Stimulated activated CD4-positive, alpha-beta T cell treated with anti-CD3 and anti-CD28 coated beads, Interleukin-12 subunit alpha, Interleukin-12 subunit beta, amount 100 ng/mL, for 4 hours (primary cell): ENCODE data around the gene TKFC.

Source experiments
- DNase-seq: peaks from one replicate; pipeline ENCODE4 v3.0.0-alpha.2; 2020

TKFC gene

GRCh38 chr11:61332797-61333549 lies at the start of gene TKFC, which contains the start of gene DDB1:
TSS of gene TKFC (plus strand) at chr11:61333228. CDS start at chr11:61334729, 1,501 bp downstream.
TSS of gene DDB1 (minus strand) at chr11:61333105. CDS start at chr11:61332968, 137 bp downstream.
- DNase-seq: peak; percentile 97

DNA sequence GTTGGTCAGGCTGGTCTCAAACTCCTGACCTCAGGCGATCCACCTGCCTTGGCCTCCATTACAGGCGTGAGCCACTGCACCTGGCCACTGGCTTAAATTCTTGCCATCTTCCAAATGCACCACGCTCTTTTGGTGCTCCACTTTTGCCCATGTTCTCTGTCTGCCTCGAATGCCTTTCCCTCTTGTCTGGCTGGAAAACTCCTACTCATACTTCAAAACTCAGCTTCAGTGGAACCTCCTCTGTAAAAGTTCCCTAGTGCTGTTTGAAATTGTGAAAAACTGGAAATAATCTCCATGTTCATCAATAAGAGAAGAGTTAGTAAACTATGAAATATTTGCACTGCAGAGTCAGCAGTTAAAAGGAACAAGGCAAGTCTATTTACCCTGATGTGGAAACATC lies 49.4 kb upstream of the TKFC start:
- DNase-seq: no peak

DNA sequence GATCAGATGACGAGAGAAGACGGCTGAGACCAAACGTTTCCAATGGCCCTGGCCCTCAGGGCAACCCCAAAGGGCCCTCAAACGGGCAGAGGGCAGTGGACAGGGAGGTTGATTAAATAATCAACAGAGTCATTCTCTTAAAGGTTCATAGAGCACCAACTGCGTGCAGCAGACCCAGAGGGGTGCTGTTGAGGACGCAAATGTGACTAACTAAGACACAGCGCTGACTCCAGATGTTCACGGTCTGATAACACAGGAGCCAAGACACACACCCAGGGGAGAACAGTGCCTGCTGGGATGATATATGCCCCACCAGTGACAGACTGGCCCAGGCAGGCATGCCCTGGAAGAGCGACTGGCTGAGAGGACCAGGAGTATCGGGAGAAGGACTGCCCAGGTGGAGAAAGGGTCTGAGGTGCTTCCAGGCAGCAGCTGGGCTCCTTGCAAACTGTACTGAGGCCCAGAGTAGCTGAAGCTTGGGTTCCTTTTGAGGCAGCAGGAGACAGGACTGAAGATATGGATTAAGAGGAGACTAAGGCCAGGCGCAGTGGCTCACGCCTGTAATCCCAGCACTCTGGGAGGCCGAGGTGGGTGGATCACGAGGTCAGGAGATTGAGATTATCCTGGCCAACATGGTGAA lies 45.6 kb upstream of the TKFC start:
- no peak for DNase-seq

GRCh38 chr11:61290905-61291690 lies 41.9 kb upstream of the TKFC start:
- DNase-seq: no peak

GRCh38 chr11:61292356-61292755 lies 40.7 kb upstream of the TKFC start:
- DNase-seq: no peak

DNA sequence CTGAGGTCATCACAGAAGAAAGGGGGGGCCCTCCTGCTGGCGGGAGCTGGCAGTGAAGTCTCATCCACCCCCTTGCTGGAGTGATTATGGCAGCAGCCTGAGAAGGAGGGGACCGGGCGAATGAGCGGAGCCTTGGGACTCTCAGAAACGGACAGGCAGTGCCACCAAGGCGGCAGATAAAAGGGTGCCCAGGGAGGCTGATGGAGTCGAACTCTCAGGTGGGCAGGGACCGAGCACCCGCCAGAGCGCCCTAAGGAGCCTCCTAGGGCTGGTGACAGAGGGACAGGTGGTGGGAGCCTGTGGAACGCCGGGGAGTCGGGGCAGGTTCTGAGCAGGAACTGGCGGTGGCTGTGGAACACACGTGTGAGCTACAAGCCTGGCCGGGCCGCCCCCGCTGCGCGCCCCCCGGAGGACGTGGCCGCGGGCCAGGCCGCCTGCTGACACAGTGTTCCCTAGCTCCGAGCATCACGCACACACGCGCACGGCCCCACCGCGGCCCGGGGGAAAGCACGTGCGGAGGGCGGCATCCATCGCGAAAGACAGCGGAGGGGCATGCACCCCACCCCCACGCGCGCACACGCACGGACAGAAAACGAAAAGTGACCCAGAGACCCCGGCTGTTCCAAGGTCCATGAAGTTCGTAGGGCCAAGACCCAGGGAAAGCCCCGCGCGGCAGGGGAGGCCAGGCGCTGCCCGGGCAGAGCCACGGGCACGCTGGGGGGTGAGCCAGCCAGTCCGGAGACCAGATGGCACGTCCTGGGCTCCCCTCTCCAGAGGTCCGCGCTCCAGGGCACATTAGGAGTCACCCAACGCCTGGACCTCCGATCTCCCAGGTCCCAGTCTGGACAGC lies 38.9 kb upstream of the TKFC start:
- DNase-seq: peak; percentile 50

DNA sequence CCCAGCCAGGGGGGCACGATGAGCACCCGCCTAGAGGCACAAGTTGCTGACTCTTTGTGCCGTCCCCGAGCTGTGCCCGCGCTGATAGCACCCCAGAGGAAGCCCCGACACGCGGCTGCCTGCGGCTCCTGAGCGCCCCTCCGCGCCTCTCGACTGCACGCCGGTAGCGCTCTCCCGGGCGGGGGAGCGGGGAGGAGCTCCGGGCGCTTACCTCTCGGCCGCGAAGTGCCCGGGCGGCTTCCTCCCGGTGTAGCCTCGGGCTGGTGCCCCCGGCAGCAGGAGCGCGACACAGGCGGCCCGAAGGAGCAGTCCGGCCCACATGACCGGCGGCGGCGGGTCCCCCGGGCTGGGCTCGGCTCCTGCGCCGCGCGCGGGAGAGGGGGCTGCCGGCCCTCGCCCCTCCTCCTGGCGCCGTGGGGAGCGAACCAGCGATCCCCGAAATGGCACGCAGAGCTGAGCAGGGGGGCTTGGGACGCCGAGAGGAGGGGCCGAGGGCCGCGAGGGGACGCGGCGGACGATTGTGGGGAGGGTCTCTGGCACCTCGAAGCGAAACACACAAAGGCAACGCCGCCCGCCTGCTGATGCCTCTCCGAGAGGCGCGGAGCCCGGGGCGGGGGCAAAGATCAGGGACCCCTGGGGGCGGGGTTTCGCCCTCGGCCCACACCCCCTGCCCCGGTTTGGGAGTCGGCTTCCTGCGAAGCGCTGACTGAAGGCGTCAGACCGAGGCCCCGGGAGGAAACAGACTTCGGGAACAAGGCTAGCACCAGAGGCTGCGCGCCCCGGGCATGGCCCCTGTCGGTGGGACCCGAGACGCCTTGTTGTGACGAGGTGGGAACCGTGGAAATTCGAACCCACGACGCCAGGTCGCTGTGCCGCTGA lies 38.1 kb upstream of the TKFC start, which contains the start of gene VWCE:
VWCE (minus strand) TSS at position 600 of the 879 bp plus-strand sequence; CDS start at position 321, 279 bp downstream.
- peak; percentile 71 for DNase-seq

DNA sequence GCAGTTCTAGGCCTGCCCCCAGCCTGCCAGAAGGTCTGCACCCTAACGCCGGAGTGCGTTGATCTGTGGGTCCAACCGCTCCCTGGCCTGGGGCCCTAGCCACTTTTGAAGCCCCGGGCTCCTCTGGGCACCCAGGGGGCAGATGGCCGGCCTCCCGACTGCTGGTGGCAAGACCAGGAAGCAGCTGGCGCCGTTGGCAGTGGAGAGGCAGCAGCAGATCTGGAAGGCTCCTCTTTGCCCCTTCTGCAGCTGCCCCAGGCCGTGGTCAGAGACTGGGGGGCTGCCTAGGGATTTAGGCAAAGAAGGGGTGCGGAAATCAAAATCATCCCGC lies 37.5 kb upstream of the TKFC start:
- no peak for DNase-seq

DNA sequence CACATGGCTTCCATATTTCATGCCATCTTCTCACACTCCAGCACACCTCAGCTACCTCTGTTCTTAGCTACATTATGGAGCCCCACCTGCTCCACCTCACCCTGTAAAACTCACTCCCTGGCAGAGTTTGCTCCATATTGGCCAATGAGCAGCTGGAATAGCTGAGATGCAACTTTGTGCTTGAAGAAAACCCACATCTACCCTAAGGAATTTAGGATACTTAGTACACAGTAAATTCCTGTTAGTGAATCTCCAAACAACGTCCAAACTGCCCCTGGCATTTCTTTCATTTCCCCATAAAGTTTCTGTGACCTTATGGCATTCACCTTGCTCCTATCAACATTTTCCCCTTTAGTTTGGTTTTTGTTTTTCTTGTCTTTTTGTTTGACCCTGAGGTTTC lies 35.7 kb upstream of the TKFC start:
- no peak for DNase-seq

GRCh38 chr11:61297746-61298145 lies 35.3 kb upstream of the TKFC start:
- no peak for DNase-seq

DNA sequence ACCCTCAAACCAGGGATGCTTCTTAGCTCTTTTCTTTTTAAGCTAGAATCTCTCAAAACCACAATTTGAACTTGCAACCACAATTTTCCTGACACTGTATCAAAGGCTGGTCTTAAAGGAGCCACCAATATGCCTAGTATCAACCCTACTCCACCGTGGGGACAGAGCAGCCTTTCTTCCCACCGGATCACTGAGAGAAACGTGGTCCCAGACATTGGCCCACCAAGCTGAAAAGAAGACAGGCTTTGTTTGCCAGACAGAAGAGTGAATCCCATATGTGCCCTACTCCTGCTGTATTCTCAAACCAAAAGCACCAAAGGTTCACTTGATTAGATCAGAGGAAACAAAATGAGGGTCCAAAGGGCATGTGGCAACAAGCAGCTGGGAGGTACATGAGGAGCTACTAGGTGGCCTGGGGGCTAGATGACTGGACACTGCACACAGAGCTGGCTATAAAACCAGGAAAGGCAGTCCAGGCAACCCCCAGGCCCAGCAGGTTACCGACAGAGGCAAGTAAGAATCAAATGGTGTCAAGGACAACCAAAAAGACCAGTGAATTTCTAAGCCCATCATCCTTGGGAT lies 34.3 kb upstream of the TKFC start:
- DNase-seq: no peak

GRCh38 chr11:61302550-61302949 lies 30.5 kb upstream of the TKFC start:
- DNase-seq: no peak

- no peak for DNase-seq
Measured at GRCh38 chr11:61303725-61304124, 29.3 kb upstream of the TKFC start.

- no peak for DNase-seq
Measured at GRCh38 chr11:61305417-61305816, 27.6 kb upstream of the TKFC start.

- no peak for DNase-seq
Measured at GRCh38 chr11:61306221-61306620, 26.8 kb upstream of the TKFC start.

DNA sequence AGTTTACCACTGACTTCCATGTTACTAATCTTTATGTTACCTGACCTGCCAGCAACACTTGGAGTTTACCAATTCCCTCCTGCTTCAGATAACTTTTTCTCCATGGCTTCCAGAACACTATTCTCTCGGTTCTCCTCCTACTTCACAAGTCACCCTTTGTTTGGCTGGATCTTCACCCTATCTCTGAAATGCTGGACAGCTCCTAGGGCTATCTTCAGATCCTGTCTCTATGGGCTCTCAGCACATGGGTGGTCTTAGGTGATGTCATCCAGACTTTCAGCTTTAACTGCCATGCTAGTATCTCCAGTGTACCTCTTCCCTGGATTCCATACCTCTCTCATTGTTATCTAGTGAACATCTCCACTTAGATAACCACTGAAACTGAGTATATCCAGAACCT lies 25.7 kb upstream of the TKFC start:
- DNase-seq: no peak

DNA sequence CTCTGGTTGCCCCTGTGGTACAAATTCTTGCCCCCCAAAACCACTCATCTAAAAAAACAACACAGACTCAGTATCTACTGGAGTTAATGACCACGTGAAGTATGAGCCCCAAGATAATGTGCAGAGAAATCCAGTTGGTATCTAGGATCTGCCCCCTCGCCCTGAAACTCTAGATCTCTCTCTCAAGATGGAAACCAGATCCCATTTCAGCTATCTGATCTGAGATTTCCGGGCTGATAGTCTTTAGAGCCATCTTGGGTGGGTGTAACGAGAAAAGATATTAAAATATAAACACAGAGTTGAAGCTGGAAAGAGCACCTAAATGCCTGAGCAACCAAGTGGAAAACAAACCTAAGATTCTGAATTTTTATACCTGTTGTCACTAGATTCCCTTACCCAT lies 23.9 kb upstream of the TKFC start:
- DNase-seq: no peak

GRCh38 chr11:61309739-61310138 lies 23.3 kb upstream of the TKFC start:
- no peak for DNase-seq

DNA sequence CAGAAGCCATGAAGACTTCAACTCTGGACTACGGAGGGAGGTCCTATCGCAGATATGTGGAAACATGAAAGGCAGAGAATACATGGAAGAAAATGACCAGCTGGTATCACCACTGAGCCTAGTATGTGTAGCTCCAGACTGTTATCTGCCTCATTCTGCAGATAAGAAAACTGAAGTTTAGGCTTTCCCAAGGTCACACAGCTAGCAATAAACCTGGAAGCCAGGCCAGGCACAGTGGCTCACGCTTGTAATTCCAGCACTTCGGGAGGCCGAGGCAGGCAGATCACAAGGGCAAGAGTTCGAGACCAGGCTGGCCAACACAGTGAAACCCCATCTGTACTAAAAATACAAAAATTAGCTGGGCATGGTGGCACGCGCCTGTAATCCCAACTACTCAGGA lies 22.3 kb upstream of the TKFC start:
- DNase-seq: no peak

DNA sequence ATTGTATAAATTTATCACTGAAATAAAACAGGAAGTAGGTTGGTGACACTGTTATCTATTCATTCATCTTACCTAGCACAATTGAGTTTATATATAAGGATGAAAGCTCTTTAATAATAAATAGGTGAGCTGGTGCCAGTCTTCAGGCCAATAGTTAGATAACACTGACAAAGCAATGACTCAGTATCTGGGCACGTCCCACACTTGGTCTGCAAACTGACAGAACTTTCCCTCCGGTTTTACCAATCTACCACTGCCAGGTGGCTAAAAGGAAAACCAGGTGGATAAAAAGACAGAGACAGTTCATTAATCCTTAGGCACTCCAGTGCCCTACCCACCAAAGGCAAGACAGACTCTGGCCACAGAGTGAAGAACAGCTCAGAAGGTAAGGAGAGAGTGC lies 17.8 kb upstream of the TKFC start:
- no peak for DNase-seq

- no peak for DNase-seq
Measured at GRCh38 chr11:61325649-61326414, 7.2 kb upstream of the TKFC start.
